Peyer's patch (tissue), 4 donors: ENCODE measurements around the gene ARFGAP1. TPM values are rescaled to one million over a fixed set of nuclear protein-coding genes. Genes with fewer than 3 reads are reported as not detected.

Source experiments
- DNase-seq, 3 donors: peaks; one replicate each; pipeline ENCODE4 v3.0.0-alpha.2; 2017 to 2019
- H3K27ac ChIP-seq, 4 donors: fragments of 200-600 bp; sonication (generic); one replicate each; pipeline ENCODE4 v1.5.1; 2016 to 2019
- H3K27me3 ChIP-seq, 2 donors: fragments of 200-600 bp; sonication (generic); one replicate each; pipeline ENCODE4 v1.5.1; 2019
- H3K36me3 ChIP-seq, 3 donors: fragments of 200-600 bp; sonication (generic); one replicate each; pipeline ENCODE4 v1.5.1; 2016 to 2019
- H3K4me1 ChIP-seq, 4 donors: fragments of 200-600 bp; sonication (generic); one replicate each; pipeline ENCODE4 v1.5.1; 2016 to 2019
- H3K4me3 ChIP-seq, 4 donors: fragments of 200-600 bp; sonication (generic); 1 replicate in 3 of 4; 2 replicates in 1 of 4; pipeline ENCODE4 v1.5.1; 2016 to 2019; ENCODE audit warnings: mild to moderate bottlenecking in 1 of 4
- H3K9me3 ChIP-seq, 4 donors: fragments of 200-600 bp; sonication (generic); one replicate each; pipeline ENCODE4 v1.5.1; 2016 to 2019; ENCODE audit warnings: mild to moderate bottlenecking in 1 of 4
- POLR2A ChIP-seq, 2 donors: fragments of 450-650 bp; IDR thresholded peaks; one replicate each; pipeline ENCODE4 v1.5.1; 2017; ENCODE audit warnings: antibody characterized with exemption in 2 of 2, mild to moderate bottlenecking in 2 of 2, moderate library complexity in 2 of 2
- total RNA-seq, 4 donors: library from RNA; depleted of rRNA; stranded (reverse); fragments of >200 nt; gene quantifications; one replicate each; pipeline ENCODE4 v1.1.0, GENCODE V29; 2016
- TF ChIP-seq, protein P1 (sequence below), 6 experiments: fragments of 450-650 bp in 4 of 6; fragments of 200-600 bp in 2 of 6; sonication (generic) in 1 of 6; IDR thresholded peaks; one replicate each; pipeline ENCODE4 v1.5.1; 2017 to 2019; ENCODE audit warnings: antibody characterized with exemption in 6 of 6, mild to moderate bottlenecking in 3 of 6, moderate library complexity in 1 of 6

ARFGAP1 gene
- total RNA-seq, 4 donors from 2014 or later = 66.6 to 149 (median 89.8) TPM

DNA sequence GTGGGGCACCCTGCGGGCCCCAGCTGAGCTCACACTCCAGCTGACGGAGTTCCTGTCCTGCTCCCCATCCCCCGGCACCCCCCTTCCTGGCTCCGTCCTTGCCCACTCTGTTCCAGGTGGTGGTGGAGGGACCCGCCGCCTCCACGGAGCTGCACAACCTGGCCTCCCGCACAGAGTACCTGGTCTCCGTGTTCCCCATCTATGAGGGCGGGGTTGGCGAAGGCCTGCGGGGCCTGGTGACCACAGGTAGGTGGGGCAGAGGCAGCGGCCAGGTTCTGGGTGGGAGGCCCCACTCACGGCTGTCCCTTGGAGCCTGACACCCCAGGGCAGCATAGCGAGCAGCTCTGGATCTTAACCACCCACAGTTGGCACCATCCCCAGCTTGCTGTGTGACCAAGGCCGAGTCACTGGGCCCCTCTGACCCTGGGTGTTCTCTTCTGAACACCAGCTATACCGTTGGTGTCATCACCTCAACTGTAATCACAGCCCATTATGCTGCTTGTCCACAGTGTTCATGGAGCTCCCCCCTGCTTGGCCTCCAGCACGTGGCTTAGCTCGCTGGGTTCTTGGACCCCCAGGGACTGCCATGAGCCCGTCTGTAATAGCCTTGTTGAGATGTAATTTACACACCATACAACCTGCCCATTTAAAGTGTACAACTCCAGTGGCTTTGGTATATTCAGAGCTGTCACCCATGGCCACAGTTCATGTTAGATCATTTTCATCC is 37.8 kb downstream of the ARFGAP1 start:
- H3K9me3 ChIP-seq = no peaks in the 10 kb centered on the region
- no peaks in the 10 kb centered on the region for H3K27me3 ChIP-seq
- TF ChIP-seq, protein P1, sequence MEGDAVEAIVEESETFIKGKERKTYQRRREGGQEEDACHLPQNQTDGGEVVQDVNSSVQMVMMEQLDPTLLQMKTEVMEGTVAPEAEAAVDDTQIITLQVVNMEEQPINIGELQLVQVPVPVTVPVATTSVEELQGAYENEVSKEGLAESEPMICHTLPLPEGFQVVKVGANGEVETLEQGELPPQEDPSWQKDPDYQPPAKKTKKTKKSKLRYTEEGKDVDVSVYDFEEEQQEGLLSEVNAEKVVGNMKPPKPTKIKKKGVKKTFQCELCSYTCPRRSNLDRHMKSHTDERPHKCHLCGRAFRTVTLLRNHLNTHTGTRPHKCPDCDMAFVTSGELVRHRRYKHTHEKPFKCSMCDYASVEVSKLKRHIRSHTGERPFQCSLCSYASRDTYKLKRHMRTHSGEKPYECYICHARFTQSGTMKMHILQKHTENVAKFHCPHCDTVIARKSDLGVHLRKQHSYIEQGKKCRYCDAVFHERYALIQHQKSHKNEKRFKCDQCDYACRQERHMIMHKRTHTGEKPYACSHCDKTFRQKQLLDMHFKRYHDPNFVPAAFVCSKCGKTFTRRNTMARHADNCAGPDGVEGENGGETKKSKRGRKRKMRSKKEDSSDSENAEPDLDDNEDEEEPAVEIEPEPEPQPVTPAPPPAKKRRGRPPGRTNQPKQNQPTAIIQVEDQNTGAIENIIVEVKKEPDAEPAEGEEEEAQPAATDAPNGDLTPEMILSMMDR (IDR thresholded peaks at IDR 0.05) = no peak
- TF ChIP-seq POLR2A (IDR thresholded peaks at IDR 0.05) = no peak
- H3K4me1 ChIP-seq = no peaks in the 10 kb centered on the region
- no peak overlapping the region for H3K4me3 ChIP-seq
- no peak for DNase-seq
- H3K36me3 ChIP-seq = no peaks in the 10 kb centered on the region
- H3K27ac ChIP-seq = no peak overlapping the region

DNA sequence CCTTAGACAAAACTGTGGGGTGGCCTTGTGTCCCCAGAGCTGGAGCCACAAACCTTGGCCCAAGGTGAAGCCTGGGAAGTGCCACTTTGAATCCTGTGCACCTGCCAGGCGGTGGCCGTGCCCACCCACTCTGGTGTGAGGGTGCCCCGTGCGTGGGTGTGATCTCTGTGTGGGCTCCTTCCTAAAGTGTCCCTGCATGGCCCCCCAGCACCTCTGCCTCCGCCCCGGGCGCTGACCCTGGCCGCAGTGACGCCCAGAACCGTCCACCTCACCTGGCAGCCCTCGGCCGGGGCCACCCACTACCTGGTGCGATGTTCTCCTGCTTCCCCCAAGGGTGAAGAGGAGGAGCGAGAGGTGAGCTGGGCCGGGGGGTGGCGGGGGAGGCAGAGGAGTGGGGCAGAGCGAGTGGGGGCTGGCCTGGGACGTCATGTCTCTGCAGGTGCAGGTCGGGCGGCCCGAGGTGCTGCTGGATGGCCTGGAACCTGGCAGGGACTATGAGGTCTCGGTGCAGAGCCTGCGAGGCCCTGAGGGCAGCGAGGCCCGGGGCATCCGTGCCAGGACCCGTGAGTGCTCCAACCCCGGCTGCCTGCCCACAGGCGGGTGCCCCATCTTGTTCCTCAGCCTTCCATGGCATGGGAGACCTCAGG is 38.7 kb downstream of the ARFGAP1 start:
- Histone ChIP-seq H3K27ac (no peak overlapping the region), H3K4me1 (no peaks in the 10 kb centered on the region), H3K36me3 (no peaks in the 10 kb centered on the region), H3K27me3 (no peaks in the 10 kb centered on the region), H3K4me3 (no peak overlapping the region), H3K9me3 (no peaks in the 10 kb centered on the region)
- no peak for DNase-seq
- TF ChIP-seq, protein P1 (IDR thresholded peaks at IDR 0.05) = no peak
- no peak for TF ChIP-seq POLR2A (IDR thresholded peaks at IDR 0.05)

DNA sequence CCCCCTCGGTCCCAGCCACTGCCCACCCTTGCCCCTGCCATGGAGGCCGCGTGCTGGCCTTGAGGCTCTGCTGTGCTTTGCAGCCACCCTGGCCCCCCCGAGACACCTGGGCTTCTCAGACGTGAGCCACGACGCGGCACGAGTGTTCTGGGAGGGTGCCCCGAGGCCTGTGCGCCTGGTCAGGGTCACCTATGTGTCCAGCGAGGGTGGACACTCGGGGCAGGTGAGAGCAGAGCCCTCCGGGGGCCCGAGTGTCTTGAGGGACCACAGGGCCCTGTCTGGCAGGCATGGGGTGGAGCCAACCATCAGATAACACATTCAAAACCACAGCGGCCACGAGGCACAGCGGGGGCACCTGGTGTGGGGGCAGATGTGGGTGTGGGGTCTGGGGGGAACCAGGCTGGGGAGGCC is 39.2 kb downstream of the ARFGAP1 start:
- H3K4me3 ChIP-seq = no peak overlapping the region
- no peak overlapping the region for H3K27ac ChIP-seq
- DNase-seq = no peak
- no peaks in the 10 kb centered on the region for H3K4me1 ChIP-seq
- H3K9me3 ChIP-seq = no peaks in the 10 kb centered on the region
- H3K36me3 ChIP-seq = no peaks in the 10 kb centered on the region
- H3K27me3 ChIP-seq = no peaks in the 10 kb centered on the region
- TF ChIP-seq, protein P1 (IDR thresholded peaks at IDR 0.05) = no peak
- TF ChIP-seq POLR2A (IDR thresholded peaks at IDR 0.05) = no peak

DNA sequence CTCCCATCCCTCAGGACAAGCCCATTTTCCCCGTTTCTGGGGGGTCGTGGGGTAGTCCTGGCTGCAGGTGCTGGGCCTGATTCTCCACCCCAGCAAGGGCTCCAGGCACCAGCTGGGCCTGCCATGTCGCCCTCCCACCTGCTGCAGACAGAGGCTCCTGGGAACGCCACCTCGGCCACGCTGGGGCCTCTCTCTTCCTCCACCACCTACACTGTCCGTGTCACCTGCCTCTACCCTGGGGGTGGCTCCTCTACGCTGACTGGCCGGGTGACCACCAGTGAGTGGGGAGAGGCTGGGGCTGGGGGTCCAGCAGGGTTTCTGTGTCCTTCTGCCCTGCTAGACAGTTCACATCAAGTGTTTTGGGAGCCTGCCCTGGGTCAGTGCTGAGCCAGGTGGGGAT is 39.7 kb downstream of the ARFGAP1 start:
- TF ChIP-seq, protein P1 (IDR thresholded peaks at IDR 0.05) = no peak
- TF ChIP-seq POLR2A (IDR thresholded peaks at IDR 0.05) = no peak
- H3K27me3 ChIP-seq = no peaks in the 10 kb centered on the region
- no peaks in the 10 kb centered on the region for H3K36me3 ChIP-seq

DNA sequence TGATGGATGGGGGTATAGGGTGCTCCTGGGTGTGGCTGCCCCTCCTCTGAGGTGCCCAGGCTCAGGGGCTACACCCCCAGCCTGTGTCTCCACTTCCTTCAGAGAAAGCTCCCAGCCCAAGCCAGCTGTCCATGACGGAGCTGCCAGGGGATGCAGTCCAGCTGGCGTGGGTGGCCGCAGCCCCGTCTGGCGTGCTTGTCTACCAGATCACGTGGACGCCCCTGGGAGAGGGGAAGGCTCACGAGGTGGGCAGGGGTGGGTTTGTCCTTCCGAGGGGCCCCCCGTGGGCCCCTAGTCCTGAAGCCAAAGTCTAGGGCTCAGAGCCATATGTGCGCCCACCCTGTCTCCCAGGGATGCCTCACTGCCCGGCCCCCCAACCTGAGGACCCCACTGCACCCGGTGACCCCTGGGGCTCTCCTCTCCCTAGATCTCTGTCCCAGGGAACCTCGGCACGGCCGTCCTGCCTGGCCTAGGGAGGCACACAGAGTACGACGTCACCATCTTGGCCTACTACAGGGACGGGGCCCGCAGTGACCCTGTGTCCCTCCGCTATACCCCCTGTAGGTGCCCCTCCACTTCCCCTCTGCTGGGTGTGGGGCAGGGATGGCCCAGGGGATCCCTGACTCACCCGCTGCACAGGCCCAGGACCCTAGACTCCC is 40.2 kb downstream of the ARFGAP1 start:
- no peaks in the 10 kb centered on the region for H3K36me3 ChIP-seq
- DNase-seq = no peak
- H3K27ac ChIP-seq = no peak overlapping the region
- H3K4me1 ChIP-seq = no peaks in the 10 kb centered on the region
- no peak overlapping the region for H3K4me3 ChIP-seq
- no peaks in the 10 kb centered on the region for H3K9me3 ChIP-seq
- H3K27me3 ChIP-seq = no peaks in the 10 kb centered on the region
- TF ChIP-seq POLR2A (IDR thresholded peaks at IDR 0.05) = no peak
- TF ChIP-seq, protein P1 (IDR thresholded peaks at IDR 0.05) = no peak

More for the DNA sequence above, 39.7 kb downstream of the ARFGAP1 start:
- Histone ChIP-seq H3K4me3 (no peak overlapping the region), H3K9me3 (no peaks in the 10 kb centered on the region), H3K4me1 (no peaks in the 10 kb centered on the region), H3K27ac (no peak overlapping the region)
- DNase-seq = no peak
